Measurements from ENCODE around the gene GRWD1. TPM values are rescaled to one million over a fixed set of nuclear protein-coding genes. Genes with fewer than 3 reads are reported as not detected.
A peak's percentile ranks its signal among the peaks of the same experiment; 100 is the strongest.

The GRWD1 gene
- total and polyA plus RNA-seq, 2 of the 8 experiments (the other 6 are each of a cell fraction or from before 2014, with no cell fraction given): 36.9 to 61.9 TPM

DNA sequence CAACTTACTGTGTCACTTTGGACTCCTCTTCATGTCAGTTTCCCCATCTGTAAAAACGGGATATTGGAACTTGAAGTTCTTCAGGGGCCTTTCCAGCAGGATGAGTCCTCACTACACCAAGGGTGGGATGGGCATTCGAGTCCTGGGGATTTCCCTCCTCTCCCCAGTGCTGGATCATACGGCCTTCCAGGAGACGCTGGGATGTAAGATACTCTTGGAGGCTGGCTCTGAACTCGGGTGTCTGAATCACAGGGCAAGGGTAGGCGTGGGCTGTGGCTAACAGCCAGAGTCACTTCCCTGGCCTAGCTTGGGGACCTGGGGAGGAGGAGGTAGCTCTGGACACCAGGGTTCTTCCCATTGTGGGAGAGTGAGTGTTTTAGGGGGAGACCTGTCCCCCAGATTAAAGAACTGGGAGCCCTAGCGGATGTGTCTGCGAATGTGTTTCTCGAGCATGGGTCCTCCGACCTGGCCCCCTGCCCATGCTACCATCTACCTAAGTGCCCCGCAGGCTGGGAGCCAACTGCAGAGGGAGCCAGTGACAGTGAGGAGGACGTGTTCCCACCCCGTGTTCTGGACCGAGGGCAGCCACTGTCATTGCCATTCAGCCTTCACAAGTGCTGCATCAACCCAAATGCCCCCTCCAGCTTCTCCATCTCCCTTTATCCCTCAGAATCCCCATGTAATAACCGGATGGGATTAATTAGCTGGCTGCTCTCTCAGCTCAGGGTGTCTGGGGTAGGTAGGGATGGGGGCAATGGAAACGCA lies 21.0 kb downstream of the GRWD1 start (continued):
- TF ChIP-seq, protein P1, sequence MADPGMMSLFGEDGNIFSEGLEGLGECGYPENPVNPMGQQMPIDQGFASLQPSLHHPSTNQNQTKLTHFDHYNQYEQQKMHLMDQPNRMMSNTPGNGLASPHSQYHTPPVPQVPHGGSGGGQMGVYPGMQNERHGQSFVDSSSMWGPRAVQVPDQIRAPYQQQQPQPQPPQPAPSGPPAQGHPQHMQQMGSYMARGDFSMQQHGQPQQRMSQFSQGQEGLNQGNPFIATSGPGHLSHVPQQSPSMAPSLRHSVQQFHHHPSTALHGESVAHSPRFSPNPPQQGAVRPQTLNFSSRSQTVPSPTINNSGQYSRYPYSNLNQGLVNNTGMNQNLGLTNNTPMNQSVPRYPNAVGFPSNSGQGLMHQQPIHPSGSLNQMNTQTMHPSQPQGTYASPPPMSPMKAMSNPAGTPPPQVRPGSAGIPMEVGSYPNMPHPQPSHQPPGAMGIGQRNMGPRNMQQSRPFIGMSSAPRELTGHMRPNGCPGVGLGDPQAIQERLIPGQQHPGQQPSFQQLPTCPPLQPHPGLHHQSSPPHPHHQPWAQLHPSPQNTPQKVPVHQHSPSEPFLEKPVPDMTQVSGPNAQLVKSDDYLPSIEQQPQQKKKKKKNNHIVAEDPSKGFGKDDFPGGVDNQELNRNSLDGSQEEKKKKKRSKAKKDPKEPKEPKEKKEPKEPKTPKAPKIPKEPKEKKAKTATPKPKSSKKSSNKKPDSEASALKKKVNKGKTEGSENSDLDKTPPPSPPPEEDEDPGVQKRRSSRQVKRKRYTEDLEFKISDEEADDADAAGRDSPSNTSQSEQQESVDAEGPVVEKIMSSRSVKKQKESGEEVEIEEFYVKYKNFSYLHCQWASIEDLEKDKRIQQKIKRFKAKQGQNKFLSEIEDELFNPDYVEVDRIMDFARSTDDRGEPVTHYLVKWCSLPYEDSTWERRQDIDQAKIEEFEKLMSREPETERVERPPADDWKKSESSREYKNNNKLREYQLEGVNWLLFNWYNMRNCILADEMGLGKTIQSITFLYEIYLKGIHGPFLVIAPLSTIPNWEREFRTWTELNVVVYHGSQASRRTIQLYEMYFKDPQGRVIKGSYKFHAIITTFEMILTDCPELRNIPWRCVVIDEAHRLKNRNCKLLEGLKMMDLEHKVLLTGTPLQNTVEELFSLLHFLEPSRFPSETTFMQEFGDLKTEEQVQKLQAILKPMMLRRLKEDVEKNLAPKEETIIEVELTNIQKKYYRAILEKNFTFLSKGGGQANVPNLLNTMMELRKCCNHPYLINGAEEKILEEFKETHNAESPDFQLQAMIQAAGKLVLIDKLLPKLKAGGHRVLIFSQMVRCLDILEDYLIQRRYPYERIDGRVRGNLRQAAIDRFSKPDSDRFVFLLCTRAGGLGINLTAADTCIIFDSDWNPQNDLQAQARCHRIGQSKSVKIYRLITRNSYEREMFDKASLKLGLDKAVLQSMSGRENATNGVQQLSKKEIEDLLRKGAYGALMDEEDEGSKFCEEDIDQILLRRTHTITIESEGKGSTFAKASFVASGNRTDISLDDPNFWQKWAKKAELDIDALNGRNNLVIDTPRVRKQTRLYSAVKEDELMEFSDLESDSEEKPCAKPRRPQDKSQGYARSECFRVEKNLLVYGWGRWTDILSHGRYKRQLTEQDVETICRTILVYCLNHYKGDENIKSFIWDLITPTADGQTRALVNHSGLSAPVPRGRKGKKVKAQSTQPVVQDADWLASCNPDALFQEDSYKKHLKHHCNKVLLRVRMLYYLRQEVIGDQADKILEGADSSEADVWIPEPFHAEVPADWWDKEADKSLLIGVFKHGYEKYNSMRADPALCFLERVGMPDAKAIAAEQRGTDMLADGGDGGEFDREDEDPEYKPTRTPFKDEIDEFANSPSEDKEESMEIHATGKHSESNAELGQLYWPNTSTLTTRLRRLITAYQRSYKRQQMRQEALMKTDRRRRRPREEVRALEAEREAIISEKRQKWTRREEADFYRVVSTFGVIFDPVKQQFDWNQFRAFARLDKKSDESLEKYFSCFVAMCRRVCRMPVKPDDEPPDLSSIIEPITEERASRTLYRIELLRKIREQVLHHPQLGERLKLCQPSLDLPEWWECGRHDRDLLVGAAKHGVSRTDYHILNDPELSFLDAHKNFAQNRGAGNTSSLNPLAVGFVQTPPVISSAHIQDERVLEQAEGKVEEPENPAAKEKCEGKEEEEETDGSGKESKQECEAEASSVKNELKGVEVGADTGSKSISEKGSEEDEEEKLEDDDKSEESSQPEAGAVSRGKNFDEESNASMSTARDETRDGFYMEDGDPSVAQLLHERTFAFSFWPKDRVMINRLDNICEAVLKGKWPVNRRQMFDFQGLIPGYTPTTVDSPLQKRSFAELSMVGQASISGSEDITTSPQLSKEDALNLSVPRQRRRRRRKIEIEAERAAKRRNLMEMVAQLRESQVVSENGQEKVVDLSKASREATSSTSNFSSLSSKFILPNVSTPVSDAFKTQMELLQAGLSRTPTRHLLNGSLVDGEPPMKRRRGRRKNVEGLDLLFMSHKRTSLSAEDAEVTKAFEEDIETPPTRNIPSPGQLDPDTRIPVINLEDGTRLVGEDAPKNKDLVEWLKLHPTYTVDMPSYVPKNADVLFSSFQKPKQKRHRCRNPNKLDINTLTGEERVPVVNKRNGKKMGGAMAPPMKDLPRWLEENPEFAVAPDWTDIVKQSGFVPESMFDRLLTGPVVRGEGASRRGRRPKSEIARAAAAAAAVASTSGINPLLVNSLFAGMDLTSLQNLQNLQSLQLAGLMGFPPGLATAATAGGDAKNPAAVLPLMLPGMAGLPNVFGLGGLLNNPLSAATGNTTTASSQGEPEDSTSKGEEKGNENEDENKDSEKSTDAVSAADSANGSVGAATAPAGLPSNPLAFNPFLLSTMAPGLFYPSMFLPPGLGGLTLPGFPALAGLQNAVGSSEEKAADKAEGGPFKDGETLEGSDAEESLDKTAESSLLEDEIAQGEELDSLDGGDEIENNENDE (IDR thresholded peaks at IDR 0.05; ENCODE audit: insufficient replicate concordance, low read length): no peak
- TF ChIP-seq POU5F1 (IDR thresholded peaks at IDR 0.05; ENCODE audit: low read depth, low read length): no peak
- TF ChIP-seq SAP30 (IDR thresholded peaks at IDR 0.05; ENCODE audit: insufficient read depth, insufficient replicate concordance, low read length): no peak
- TF ChIP-seq RAD21 (IDR thresholded peaks at IDR 0.05 in 1 of 2, conservative IDR thresholded peaks at IDR 0.05 in 1 of 2; ENCODE audit: low read depth in 2 of 2, low read length in 2 of 2): peak in 1 of 2 experiments; percentile 17; a peak in 1 of 4 replicates
